BJ (cell line): ENCODE data around the gene HSH2D. TPM values are rescaled to one million over a fixed set of nuclear protein-coding genes. Genes with fewer than 3 reads are reported as not detected.

Source experiments
- CTCF ChIA-PET: fragments of 350-600 bp; formaldehyde crosslinking; extraction: SDS; loops from one replicate; lab custom pipeline; 2021; ENCODE audit warnings: antibody characterized with exemption, inconsistent platforms; lab: Yijun Ruan, JAX
- POLR2A ChIA-PET: fragments of 300-600 bp; sonication (Branson Sonifier 250); formaldehyde crosslinking; extraction: SDS; loops from one replicate; lab custom pipeline; 2021; ENCODE audit warnings: antibody characterized with exemption; lab: Charles Lee
- DNase-seq: peaks from one replicate; pipeline ENCODE4 v3.0.0-alpha.2; 2011; ENCODE audit warnings: low read depth
- H3K27me3 ChIP-seq: 2 replicates; pipeline ENCODE4 v1.6.0; 2011; ENCODE audit warnings: low read length; ENCODE audit not compliant: control insufficient read depth, insufficient read depth
- H3K36me3 ChIP-seq: 2 replicates; pipeline ENCODE4 v1.5.1; 2011; ENCODE audit warnings: low read length; ENCODE audit not compliant: control insufficient read depth, insufficient read depth
- H3K4me3 ChIP-seq: 2 replicates; pipeline ENCODE4 v1.5.1; 2011; ENCODE audit warnings: low read depth, mild to moderate bottlenecking, control low read depth, low read length
- CTCF ChIP-seq: IDR thresholded peaks from 2 replicates; pipeline ENCODE4 v1.5.1; 2011; ENCODE audit warnings: low read depth, mild to moderate bottlenecking, control low read depth, inconsistent platforms, low read length, moderate library complexity; ENCODE audit not compliant: insufficient read depth
- polyA plus RNA-seq: library from polyadenylated mRNA; depleted of rRNA; stranded (reverse); fragments of >200 nt; gene quantifications from 2 replicates; pipeline ENCODE4 v1.2.3, GENCODE V29; 2011

HSH2D gene
- polyA plus RNA-seq, 1 experiment = not detected

DNA sequence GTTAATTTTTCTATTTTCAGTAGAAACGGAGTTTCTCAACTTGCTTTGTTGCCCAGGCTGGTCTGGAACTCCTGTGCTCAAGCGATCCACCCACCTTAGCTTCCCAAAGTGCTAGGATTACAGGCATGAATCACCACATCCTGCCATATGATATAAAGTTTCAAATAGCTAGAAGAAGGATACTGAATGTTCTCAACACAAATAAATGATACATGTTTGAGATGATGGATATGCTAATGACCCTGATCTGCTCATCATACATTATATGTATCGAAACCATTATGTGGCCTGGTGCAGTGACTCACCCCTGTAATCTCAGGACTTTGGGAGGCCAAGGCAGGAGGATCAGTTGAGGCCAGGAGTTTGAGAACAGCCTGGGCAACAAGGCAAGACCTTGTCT lies 18.4 kb downstream of the HSH2D start:
- Histone ChIP-seq H3K36me3 (no peaks in the 10 kb centered on the region), H3K4me3 (no peak overlapping the region), H3K27me3 (no peaks in the 10 kb centered on the region)
- ChIA-PET CTCF (interaction anchor here (0.9 kb wide), 1 partner anchor 23 kb away, joined by 3 read pairs; the partner anchor contains the start of gene FAM32A), POLR2A (no interaction called here)
- DNase-seq = no peak
- no peak for TF ChIP-seq CTCF

GRCh38 chr19:16164222-16164890 lies 20.9 kb downstream of the HSH2D start:
- CTCF ChIA-PET = no interaction called here
- DNase-seq = no peak
- no peaks in the 10 kb centered on the region for H3K27me3 ChIP-seq
- H3K4me3 ChIP-seq = no peak overlapping the region
- no peaks in the 10 kb centered on the region for H3K36me3 ChIP-seq
- no peak for TF ChIP-seq CTCF
- POLR2A ChIA-PET = no interaction called here

DNA sequence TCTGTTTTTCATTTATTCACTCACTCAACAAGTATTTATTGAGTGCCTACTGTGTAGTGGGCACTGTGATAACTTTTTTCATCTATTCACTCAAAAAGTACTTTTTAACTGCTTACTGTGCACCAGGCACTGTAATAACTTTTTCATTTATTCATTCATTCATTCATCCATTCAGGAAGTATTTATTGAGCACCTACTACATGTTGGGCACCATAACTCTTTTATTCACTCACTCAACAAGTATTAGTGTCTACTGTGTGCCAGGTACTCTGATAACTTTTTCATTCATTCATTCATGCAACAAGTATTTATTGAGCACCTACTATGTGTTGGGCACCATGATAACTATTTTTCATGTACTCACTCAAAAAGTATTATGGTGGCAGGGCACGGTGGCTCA lies 22.9 kb downstream of the HSH2D start:
- POLR2A ChIA-PET = no interaction called here
- Histone ChIP-seq H3K36me3 (no peaks in the 10 kb centered on the region), H3K4me3 (no peak overlapping the region), H3K27me3 (no peaks in the 10 kb centered on the region; the same call in 1 of the 2 replicates)
- CTCF ChIA-PET = no interaction called here
- DNase-seq = no peak
- no peak for TF ChIP-seq CTCF

DNA sequence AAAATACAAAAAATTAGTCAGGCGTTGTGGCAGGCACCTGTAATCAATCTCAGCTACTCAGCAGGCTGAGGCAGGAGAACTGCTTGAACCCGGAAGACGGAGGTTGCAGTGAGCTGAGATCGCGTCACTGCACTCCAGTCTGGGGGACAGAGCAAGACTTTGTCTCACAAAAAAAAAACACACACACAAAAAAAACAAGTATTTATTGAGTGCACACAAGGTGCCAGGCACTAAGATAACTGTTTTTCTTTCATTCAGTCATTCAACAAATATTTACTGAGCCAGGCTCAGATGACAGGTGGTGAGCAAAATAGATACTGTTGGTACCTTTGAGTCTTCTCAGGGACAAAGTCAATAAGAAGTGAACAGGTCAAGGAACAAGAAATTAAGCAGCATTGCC lies 23.6 kb downstream of the HSH2D start:
- no peak overlapping the region for H3K4me3 ChIP-seq
- no peaks in the 10 kb centered on the region; the same call in 1 of the 2 replicates for H3K27me3 ChIP-seq
- no peaks in the 10 kb centered on the region for H3K36me3 ChIP-seq
- no peak for TF ChIP-seq CTCF
- DNase-seq = no peak
- ChIA-PET POLR2A (no interaction called here), CTCF (no interaction called here)

- no peak for TF ChIP-seq CTCF
- Histone ChIP-seq H3K4me3 (no peak overlapping the region), H3K36me3 (no peaks in the 10 kb centered on the region), H3K27me3 (peaks cover 1% of the 10 kb centered on the region; the same call in 1 of the 2 replicates)
- DNase-seq = no peak
- CTCF ChIA-PET = interaction anchor here (0.9 to 1.0 kb wide), 2 partner anchors 17 to 143 kb away, joined by 3 to 5 read pairs; partner anchors contain the start of gene FAM32A
- POLR2A ChIA-PET = no interaction called here
Measured at GRCh38 chr19:16168465-16169081, 25.1 kb downstream of the HSH2D start.
